Endothelial cell of umbilical vein (primary cell): Measurements from ENCODE around the gene TRAF3. TPM values are rescaled to one million over a fixed set of nuclear protein-coding genes. Genes with fewer than 3 reads are reported as not detected.

Source experiments
- BruUV-seq: library from RNA; stranded (reverse); fragments of 400-500 nt; replicated peaks from 2 replicates; lab custom pipeline; 2021; lab: Mats Ljungman, UMichigan
- CTCF ChIA-PET: fragments of 300-600, 350-600 bp; sonication (Branson Sonifier 250); formaldehyde crosslinking; loops from one replicate; lab custom pipeline; 2021; ENCODE audit warnings: antibody characterized with exemption, inconsistent platforms; lab: Charles Lee
- POLR2A ChIA-PET: fragments of 300-600, 350-600 bp; sonication (Branson Sonifier 250); formaldehyde crosslinking; loops from one replicate; lab custom pipeline; 2021; ENCODE audit warnings: antibody characterized with exemption, inconsistent platforms; lab: Charles Lee
- DNase-seq: peaks from one replicate; pipeline ENCODE4 v3.0.0-alpha.2; 2011; ENCODE audit warnings: low read depth, low spot score
- FAIRE-seq: peaks from 2 replicates; lab custom pipeline; 2011; peaks lifted over from hg19 to GRCh38; lab: Jason Lieb, UNC
- H2AFZ ChIP-seq: 2 replicates; pipeline ENCODE4 v1.6.0; 2012; ENCODE audit warnings: low read depth, low read length, control low read depth, inconsistent platforms
- H3K27ac ChIP-seq: 2 replicates; pipeline ENCODE4 v1.5.1; 2011; ENCODE audit warnings: low read depth, mild to moderate bottlenecking, control low read depth, low read length, moderate library complexity; ENCODE audit not compliant: insufficient read depth
- H3K27me3 ChIP-seq, 2 experiments: 2 replicates each; pipeline versions ENCODE4 v1.6.0 to v1.6.1; 2011; ENCODE audit warnings: low read length in 2 of 2, mixed read lengths in 1 of 2; ENCODE audit not compliant: control insufficient read depth in 2 of 2, insufficient read depth in 2 of 2
- H3K36me3 ChIP-seq, 2 experiments: 2 replicates in 1 of 2; 3 replicates in 1 of 2; pipeline ENCODE4 v1.5.1; 2011; ENCODE audit warnings: low read length in 2 of 2, mild to moderate bottlenecking in 1 of 2, moderate library complexity in 1 of 2; ENCODE audit not compliant: control insufficient read depth in 2 of 2, insufficient read depth in 2 of 2; ENCODE audit errors: extremely low read depth in 1 of 2
- H3K4me1 ChIP-seq: 3 replicates; pipeline ENCODE4 v1.5.1; 2011; ENCODE audit warnings: mild to moderate bottlenecking, low read length; ENCODE audit not compliant: control insufficient read depth, insufficient read depth; ENCODE audit errors: extremely low read depth
- H3K4me2 ChIP-seq: 2 replicates; pipeline ENCODE4 v1.6.1; 2011; ENCODE audit warnings: low read length, control low read depth, mixed read lengths; ENCODE audit not compliant: insufficient read depth
- H3K4me3 ChIP-seq, 3 experiments: fragments of 200-600 bp in 1 of 3; sonication (generic), shearing (Covaris generic) in 1 of 3; replicated peaks in 1 of 3; 2 replicates each; pipeline ENCODE4 v1.5.1; 2011 to 2016; ENCODE audit warnings: control low read depth in 3 of 3, low read length in 3 of 3, mild to moderate bottlenecking in 2 of 3, inconsistent platforms in 1 of 3, low read depth in 1 of 3, moderate library complexity in 1 of 3; ENCODE audit not compliant: insufficient read depth in 1 of 3
- H3K79me2 ChIP-seq: 2 replicates; pipeline ENCODE4 v1.6.0; 2012; ENCODE audit warnings: low read length, inconsistent platforms; ENCODE audit not compliant: control insufficient read depth, insufficient read depth
- H3K9ac ChIP-seq: replicated peaks from 2 replicates; pipeline ENCODE3; 2011; ENCODE audit warnings: low read length, control low read depth; ENCODE audit not compliant: insufficient read depth; ENCODE audit errors: extremely low read depth
- H3K9me1 ChIP-seq: replicated peaks from 3 replicates; pipeline ENCODE4 v1.6.0; 2011; ENCODE audit warnings: mild to moderate bottlenecking, low read length; ENCODE audit not compliant: control insufficient read depth, insufficient read depth; ENCODE audit errors: extremely low read depth
- H3K9me3 ChIP-seq: replicated peaks from 2 replicates; pipeline ENCODE4 v1.5.1; 2012; ENCODE audit warnings: low read length, inconsistent platforms; ENCODE audit not compliant: control insufficient read depth, insufficient read depth
- H4K20me1 ChIP-seq: replicated peaks from 2 replicates; pipeline ENCODE3; 2011; ENCODE audit warnings: mild to moderate bottlenecking, low read length; ENCODE audit not compliant: control insufficient read depth, insufficient read depth; ENCODE audit errors: extremely low read depth
- EZH2 ChIP-seq: IDR thresholded peaks from 2 replicates; pipeline ENCODE4 v1.6.1; 2012; ENCODE audit warnings: borderline replicate concordance, low read depth, mild to moderate bottlenecking, moderate library complexity, low read length, inconsistent platforms; ENCODE audit not compliant: severe bottlenecking
- FOS ChIP-seq: IDR thresholded peaks from 2 replicates; pipeline ENCODE4 v1.6.1; 2011; ENCODE audit warnings: mild to moderate bottlenecking, low read length, moderate library complexity, borderline replicate concordance; ENCODE audit not compliant: insufficient read depth
- GATA2 ChIP-seq: IDR thresholded peaks from 2 replicates; pipeline ENCODE4 v1.7.0; 2011; ENCODE audit warnings: low read depth, mild to moderate bottlenecking, moderate library complexity, mixed read lengths, low read length; ENCODE audit not compliant: insufficient read length, insufficient read depth
- JUN ChIP-seq: IDR thresholded peaks from 2 replicates; pipeline ENCODE4 v1.6.1; 2011; ENCODE audit warnings: borderline replicate concordance, low read depth; ENCODE audit not compliant: insufficient read length, insufficient read depth
- MAX ChIP-seq: IDR thresholded peaks from 2 replicates; pipeline ENCODE4 v1.6.1; 2011; ENCODE audit not compliant: insufficient read depth, insufficient read length
- MYC ChIP-seq: IDR thresholded peaks from one replicate; pipeline ENCODE4 v1.6.1; 2011; ENCODE audit warnings: mild to moderate bottlenecking, low read depth, low read length
- POLR2A ChIP-seq: IDR thresholded peaks from 2 replicates; pipeline ENCODE4 v1.6.1; 2012; ENCODE audit warnings: low read depth, mild to moderate bottlenecking, control low read depth, low read length
- POLR2AphosphoS5 ChIP-seq: IDR thresholded peaks from 2 replicates; pipeline ENCODE4 v1.6.1; 2012; ENCODE audit warnings: low read depth, mild to moderate bottlenecking, control low read depth, low read length, moderate library complexity; ENCODE audit not compliant: insufficient read depth
- dilution Hi-C: fragments of 300-500 bp; cut with MboI; formaldehyde crosslinking; loops from one replicate; pipeline ENCODE4 v1.15.0; 2019; ENCODE audit warnings: low sequenced_read_pairs; ENCODE audit not compliant: extremely low pct_ligation_motif_present
- intact Hi-C: fragments of 100-400 bp; cut with micrococcal nuclease; formaldehyde crosslinking; loops from one replicate; pipeline ENCODE4 v1.10.0; 2022
- polyA plus RNA-seq, 4 experiments: library from polyadenylated mRNA; depleted of rRNA in 3 of 4; stranded (reverse) in 3 of 4; unstranded in 1 of 4; fragments of >200 nt; gene quantifications; 2 replicates each; pipeline versions ENCODE4 v1.2.1 to v1.2.3, GENCODE V29; 2011 to 2012; ENCODE audit warnings: missing spikeins in 1 of 4
- total RNA-seq: library from RNA; stranded (reverse); gene quantifications from 2 replicates; pipeline ENCODE4 v1.2.3, GENCODE V29; 2021
- TF ChIP-seq, protein P1 (sequence below), 2 donors: IDR thresholded peaks; 1 replicate in 1 of 2; 2 replicates in 1 of 2; pipeline ENCODE4 v1.5.1; 2011; ENCODE audit warnings: low read length in 2 of 2, mild to moderate bottlenecking in 2 of 2, moderate library complexity in 2 of 2, control low read depth in 1 of 2, inconsistent platforms in 1 of 2, low read depth in 1 of 2; ENCODE audit not compliant: insufficient read depth in 1 of 2; ENCODE audit errors: extremely low read depth in 1 of 2

The TRAF3 gene
- total and polyA plus RNA-seq, 2 donors (not counting 3 experiments of a cell fraction or from before 2014, with no cell fraction given): 14.4 to 27.6 TPM

- dilution Hi-C loops (no loop called here), intact Hi-C loops (no loop called here)
- Histone ChIP-seq H3K79me2 (no peaks in the 10 kb centered on the region), H3K9me3 (no peaks in the 10 kb centered on the region), H2AFZ (no peak overlapping the region), H3K4me2 (no peak overlapping the region), H3K9ac (no peak overlapping the region), H3K9me1 (no peaks in the 10 kb centered on the region), H3K36me3 (no peaks in the 10 kb centered on the region), H4K20me1 (no peaks in the 10 kb centered on the region), H3K4me1 (no peaks in the 10 kb centered on the region), H3K27ac (no peak overlapping the region), H3K4me3 (no peak overlapping the region), H3K27me3 (no peaks in the 10 kb centered on the region)
- DNase-seq: no peak
- FAIRE-seq: no peak
- POLR2A ChIA-PET: no interaction called here
- CTCF ChIA-PET: no interaction called here
- TF ChIP-seq MYC (no peak), JUN (no peak), FOS (no peak)
- BruUV-seq: no TSS peak
Observed at GRCh38 chr14:102838501-102838900, 61.3 kb downstream of the TRAF3 start.

GRCh38 chr14:102840115-102840514, 62.9 kb downstream of the TRAF3 start:
- no peak for DNase-seq
- dilution Hi-C loops (no loop called here), intact Hi-C loops (no loop called here)
- H3K9me3 ChIP-seq: no peaks in the 10 kb centered on the region
- H3K4me3 ChIP-seq: no peak overlapping the region
- no TSS peak for BruUV-seq
- FAIRE-seq: no peak
- no peaks in the 10 kb centered on the region for H3K4me1 ChIP-seq
- no peak overlapping the region for H3K9ac ChIP-seq
- no peak overlapping the region for H2AFZ ChIP-seq
- H3K4me2 ChIP-seq: no peak overlapping the region
- no peaks in the 10 kb centered on the region for H3K9me1 ChIP-seq
- no peaks in the 10 kb centered on the region for H3K36me3 ChIP-seq
- TF ChIP-seq GATA2 (no peak), JUN (no peak), POLR2AphosphoS5 (no peak), MAX (no peak), EZH2 (no peak), POLR2A (no peak), FOS (no peak), MYC (no peak)
- TF ChIP-seq, protein P1, sequence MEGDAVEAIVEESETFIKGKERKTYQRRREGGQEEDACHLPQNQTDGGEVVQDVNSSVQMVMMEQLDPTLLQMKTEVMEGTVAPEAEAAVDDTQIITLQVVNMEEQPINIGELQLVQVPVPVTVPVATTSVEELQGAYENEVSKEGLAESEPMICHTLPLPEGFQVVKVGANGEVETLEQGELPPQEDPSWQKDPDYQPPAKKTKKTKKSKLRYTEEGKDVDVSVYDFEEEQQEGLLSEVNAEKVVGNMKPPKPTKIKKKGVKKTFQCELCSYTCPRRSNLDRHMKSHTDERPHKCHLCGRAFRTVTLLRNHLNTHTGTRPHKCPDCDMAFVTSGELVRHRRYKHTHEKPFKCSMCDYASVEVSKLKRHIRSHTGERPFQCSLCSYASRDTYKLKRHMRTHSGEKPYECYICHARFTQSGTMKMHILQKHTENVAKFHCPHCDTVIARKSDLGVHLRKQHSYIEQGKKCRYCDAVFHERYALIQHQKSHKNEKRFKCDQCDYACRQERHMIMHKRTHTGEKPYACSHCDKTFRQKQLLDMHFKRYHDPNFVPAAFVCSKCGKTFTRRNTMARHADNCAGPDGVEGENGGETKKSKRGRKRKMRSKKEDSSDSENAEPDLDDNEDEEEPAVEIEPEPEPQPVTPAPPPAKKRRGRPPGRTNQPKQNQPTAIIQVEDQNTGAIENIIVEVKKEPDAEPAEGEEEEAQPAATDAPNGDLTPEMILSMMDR (IDR thresholded peaks at IDR 0.05; ENCODE audit: extremely low read depth in 1 of 2, insufficient read depth in 1 of 2, low read depth in 1 of 2, low read length in 2 of 2): no peak
- no peaks in the 10 kb centered on the region for H4K20me1 ChIP-seq
- POLR2A ChIA-PET: no interaction called here
- H3K27ac ChIP-seq: no peak overlapping the region
- H3K79me2 ChIP-seq: no peaks in the 10 kb centered on the region
- H3K27me3 ChIP-seq: no peaks in the 10 kb centered on the region
- CTCF ChIA-PET: interaction anchor here (0.9 kb wide), 2 partner anchors 55 to 143 kb away, joined by 3 to 4 read pairs; no protein-coding TSS in a partner anchor
